Tibial nerve (tissue), 4 donors: ENCODE measurements around the gene FPGS. TPM values are rescaled to one million over a fixed set of nuclear protein-coding genes. Genes with fewer than 3 reads are reported as not detected.

Experiments
- DNase-seq, 2 donors: peaks; one replicate each; pipeline ENCODE4 v3.0.0-alpha.2; 2019; ENCODE audit warnings: low spot score in 2 of 2
- H3K27ac ChIP-seq, 4 donors: fragments of 200-600 bp; sonication (generic) in 3 of 4; one replicate each; pipeline ENCODE4 v1.5.1; 2017 to 2019; ENCODE audit warnings: mild to moderate bottlenecking in 1 of 4
- H3K27me3 ChIP-seq, 2 donors: fragments of 200-600 bp; sonication (generic) in 1 of 2; one replicate each; pipeline versions ENCODE4 v1.5.1 to v1.6.0; 2017 to 2019
- H3K36me3 ChIP-seq, 3 donors: fragments of 200-600 bp; sonication (generic); one replicate each; pipeline ENCODE4 v1.5.1; 2018 to 2019
- H3K4me1 ChIP-seq, 4 donors: fragments of 200-600 bp; sonication (generic) in 3 of 4; one replicate each; pipeline ENCODE4 v1.5.1; 2017 to 2019
- H3K4me3 ChIP-seq, 4 donors: fragments of 200-600 bp; sonication (generic) in 3 of 4; one replicate each; pipeline ENCODE4 v1.5.1; 2017 to 2019; ENCODE audit warnings: mild to moderate bottlenecking in 1 of 4, moderate library complexity in 1 of 4
- H3K9me3 ChIP-seq, 4 donors: fragments of 200-600 bp; sonication (generic) in 3 of 4; one replicate each; pipeline ENCODE4 v1.5.1; 2017 to 2019
- CTCF ChIP-seq, 5 experiments: fragments of 200-600 bp in 3 of 5; fragments of 450-650 bp in 2 of 5; sonication (generic) in 3 of 5; IDR thresholded peaks; one replicate each; pipeline ENCODE4 v1.5.1; 2016 to 2019; ENCODE audit warnings: antibody characterized with exemption in 5 of 5, mild to moderate bottlenecking in 3 of 5, moderate library complexity in 2 of 5
- EP300 ChIP-seq, 2 donors: sonication (generic); formaldehyde crosslinking; IDR thresholded peaks; one replicate each; pipeline ENCODE4 v1.6.1; 2017; ENCODE audit warnings: antibody characterized with exemption in 2 of 2, mild to moderate bottlenecking in 1 of 2
- POLR2A ChIP-seq, 2 donors: fragments of 450-650 bp; IDR thresholded peaks; one replicate each; pipeline ENCODE4 v1.6.1; 2017; ENCODE audit warnings: antibody characterized with exemption in 2 of 2, mild to moderate bottlenecking in 2 of 2, moderate library complexity in 2 of 2
- WGBS, 2 donors: methylation state at CpG; one replicate each; pipeline ENCODE4 v1.1.5; 2018; 5-methylcytosine and 5-hydroxymethylcytosine counted together
- total RNA-seq, 4 donors: library from RNA; depleted of rRNA; stranded (reverse); fragments of >200 nt; gene quantifications; one replicate each; pipeline ENCODE4 v1.1.0, GENCODE V29; 2016

The FPGS gene
- total RNA-seq, 4 donors from 2014 or later, result 136 to 309 (median 143) TPM

- Histone ChIP-seq H3K27ac (peak overlapping the region in 2 of 4 donors; percentile 16 to 59), H3K9me3 (no peaks in the 10 kb centered on the region), H3K27me3 (peaks cover 0 to 22% of the 10 kb centered on the region in 2 donors), H3K4me1 (peaks cover 0 to 23% (median 0%) of the 10 kb centered on the region in 4 donors), H3K4me3 (no peak overlapping the region), H3K36me3 (no peaks in the 10 kb centered on the region)
- no peak for DNase-seq
- TF ChIP-seq EP300 (IDR thresholded peaks at IDR 0.05) (no peak), POLR2A (IDR thresholded peaks at IDR 0.05) (no peak), CTCF (IDR thresholded peaks at IDR 0.05) (no peak)
- 58 to 70% methylated on average over 3 to 5 of the region's 5 CpGs for WGBS, 2 donors
Observed at GRCh38 chr9:127761491-127761956, 41.2 kb upstream of the FPGS start.

DNA sequence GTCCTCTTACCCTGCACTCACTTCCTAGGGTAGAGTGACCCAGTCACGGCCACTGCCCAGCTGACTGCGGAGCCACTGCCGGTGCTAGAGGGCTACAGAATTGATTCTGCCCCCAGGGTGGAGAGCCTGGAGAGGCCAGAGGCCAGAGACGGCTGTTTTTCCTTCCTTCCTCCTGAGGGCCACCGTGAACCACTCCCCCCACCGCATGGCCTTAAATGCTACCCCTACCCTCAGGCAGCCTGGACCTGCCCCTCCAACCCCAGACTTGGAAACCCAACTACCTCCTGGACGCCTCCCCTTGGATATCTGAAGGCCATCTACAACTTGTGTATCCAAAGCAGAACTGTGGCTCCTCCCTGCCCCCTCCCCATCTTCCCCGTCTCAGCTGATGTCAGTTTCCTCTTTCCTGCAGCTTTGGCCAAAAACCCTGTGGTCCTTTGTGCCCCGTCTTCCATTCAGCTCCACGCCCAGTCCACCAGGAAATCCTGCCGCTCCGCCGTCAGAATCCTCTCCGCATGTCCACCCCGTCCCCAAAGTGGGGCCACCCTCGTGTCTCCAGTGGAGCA, 40.5 kb upstream of the FPGS start:
- peaks cover 0 to 28% (median 2%) of the 10 kb centered on the region in 4 donors for H3K4me1 ChIP-seq
- H3K27ac ChIP-seq, result peak overlapping the region in 2 of 4 donors; percentile 16 to 59
- no peaks in the 10 kb centered on the region for H3K36me3 ChIP-seq
- H3K9me3 ChIP-seq, result no peaks in the 10 kb centered on the region
- H3K4me3 ChIP-seq, result no peak overlapping the region
- TF ChIP-seq POLR2A (IDR thresholded peaks at IDR 0.05) (no peak), CTCF (IDR thresholded peaks at IDR 0.05) (no peak), EP300 (IDR thresholded peaks at IDR 0.05) (no peak)
- peak in 1 of 2 donors; percentile 46 for DNase-seq
- WGBS, 2 donors, result 36 to 44% methylated on average over 16 of the region's 16 CpGs
- peaks cover 0 to 15% of the 10 kb centered on the region in 2 donors for H3K27me3 ChIP-seq

- no peak for DNase-seq
- H3K27me3 ChIP-seq, result peaks cover 0 to 6% of the 10 kb centered on the region in 2 donors
- peak overlapping the region in 2 of 4 donors; percentile 2 to 59 for H3K27ac ChIP-seq
Observed at GRCh38 chr9:127763918-127764384, 38.7 kb upstream of the FPGS start.

GRCh38 chr9:127765418-127765817, 37.3 kb upstream of the FPGS start:
- no peak for DNase-seq
- H3K4me3 ChIP-seq, result no peak overlapping the region
- no peak overlapping the region for H3K27ac ChIP-seq
- no peaks in the 10 kb centered on the region for H3K36me3 ChIP-seq
- H3K27me3 ChIP-seq, result peaks cover 0 to 6% of the 10 kb centered on the region in 2 donors
- H3K9me3 ChIP-seq, result no peaks in the 10 kb centered on the region
- 71 to 76% methylated on average over 1 of the region's 1 CpG for WGBS, 2 donors
- TF ChIP-seq CTCF (IDR thresholded peaks at IDR 0.05) (no peak), POLR2A (IDR thresholded peaks at IDR 0.05) (no peak), EP300 (IDR thresholded peaks at IDR 0.05) (no peak)
- H3K4me1 ChIP-seq, result peaks cover 0 to 51% (median 22%) of the 10 kb centered on the region in 4 donors

More at GRCh38 chr9:127763918-127764384, 38.7 kb upstream of the FPGS start:
- H3K4me3 ChIP-seq, result no peak overlapping the region
- TF ChIP-seq POLR2A (IDR thresholded peaks at IDR 0.05) (no peak), CTCF (IDR thresholded peaks at IDR 0.05) (peak in 4 of 5 experiments; percentile 13 to 51 (median 34)), EP300 (IDR thresholded peaks at IDR 0.05) (peak in 1 of 2 donors; percentile 64)
- H3K36me3 ChIP-seq, result no peaks in the 10 kb centered on the region
- peaks cover 0 to 43% (median 14%) of the 10 kb centered on the region in 4 donors for H3K4me1 ChIP-seq
- 31 to 41% methylated on average over 7 of the region's 7 CpGs for WGBS, 2 donors
- no peaks in the 10 kb centered on the region for H3K9me3 ChIP-seq

- H3K27me3 ChIP-seq, result no peaks in the 10 kb centered on the region
- TF ChIP-seq CTCF (IDR thresholded peaks at IDR 0.05) (no peak), EP300 (IDR thresholded peaks at IDR 0.05) (no peak), POLR2A (IDR thresholded peaks at IDR 0.05) (no peak)
- no peaks in the 10 kb centered on the region for H3K36me3 ChIP-seq
- no peak for DNase-seq
- peaks cover 0 to 52% (median 30%) of the 10 kb centered on the region in 4 donors for H3K4me1 ChIP-seq
- no peak overlapping the region for H3K4me3 ChIP-seq
- no peaks in the 10 kb centered on the region for H3K9me3 ChIP-seq
- H3K27ac ChIP-seq, result peak overlapping the region in 3 of 4 donors; percentile 41 to 74 (median 64)
- 59 to 69% methylated on average over 3 of the region's 3 CpGs for WGBS, 2 donors
Observed at GRCh38 chr9:127767410-127767809, 35.3 kb upstream of the FPGS start.
